GM19467 (cell line): ENCODE measurements around the gene CTBP2.

ENCODE experiments used
- ATAC-seq: cut with Tn5 transposase; IDR thresholded peaks from one replicate; pipeline ENCODE4 v1.9.1; 2021; ENCODE audit warnings: mild to moderate bottlenecking, moderate library complexity; ENCODE audit not compliant: unreplicated experiment

CTBP2 gene

DNA sequence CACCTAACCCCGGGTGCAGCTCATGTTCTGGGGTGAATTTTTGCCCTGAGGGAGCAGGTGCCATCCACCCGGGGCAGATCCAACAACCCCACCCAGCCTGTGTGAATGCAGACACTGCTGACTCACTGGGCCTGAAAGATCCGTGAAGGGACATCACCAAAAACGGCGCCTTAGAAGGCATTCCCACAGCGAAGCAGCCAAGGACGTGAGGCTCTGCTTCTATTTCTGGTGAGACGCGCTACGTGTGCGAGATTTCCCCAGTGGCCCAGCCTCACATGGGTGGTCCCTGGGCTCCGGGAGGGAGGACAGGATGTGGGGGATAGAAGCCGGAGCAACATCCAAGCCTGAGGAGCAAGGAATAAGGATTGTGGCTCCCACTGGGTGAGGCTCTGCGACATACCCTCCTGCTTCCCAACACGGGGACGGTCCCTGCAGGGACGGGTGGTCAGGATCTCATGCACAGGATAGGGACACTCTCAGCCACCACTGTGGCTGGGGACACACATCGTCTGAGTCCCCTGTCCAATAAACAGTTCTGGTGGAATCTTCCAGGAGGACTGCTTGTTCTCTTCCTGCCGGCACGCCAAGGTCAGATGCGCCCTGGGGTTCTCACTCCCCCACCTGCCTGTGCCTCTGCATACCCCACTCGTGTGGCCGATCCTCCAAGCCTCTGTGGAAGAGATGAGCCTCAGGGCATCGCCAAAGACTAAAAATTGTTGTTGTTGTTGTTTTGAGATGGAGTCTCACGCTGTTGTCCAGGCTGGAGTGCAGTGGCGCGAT, 148.2 kb downstream of the CTBP2 start:
- ATAC-seq: no peak

GRCh38 chr10:125011171-125011925, 149.0 kb downstream of the CTBP2 start:
- no peak for ATAC-seq

GRCh38 chr10:125010362-125010761, 150.0 kb downstream of the CTBP2 start:
- ATAC-seq: no peak

DNA sequence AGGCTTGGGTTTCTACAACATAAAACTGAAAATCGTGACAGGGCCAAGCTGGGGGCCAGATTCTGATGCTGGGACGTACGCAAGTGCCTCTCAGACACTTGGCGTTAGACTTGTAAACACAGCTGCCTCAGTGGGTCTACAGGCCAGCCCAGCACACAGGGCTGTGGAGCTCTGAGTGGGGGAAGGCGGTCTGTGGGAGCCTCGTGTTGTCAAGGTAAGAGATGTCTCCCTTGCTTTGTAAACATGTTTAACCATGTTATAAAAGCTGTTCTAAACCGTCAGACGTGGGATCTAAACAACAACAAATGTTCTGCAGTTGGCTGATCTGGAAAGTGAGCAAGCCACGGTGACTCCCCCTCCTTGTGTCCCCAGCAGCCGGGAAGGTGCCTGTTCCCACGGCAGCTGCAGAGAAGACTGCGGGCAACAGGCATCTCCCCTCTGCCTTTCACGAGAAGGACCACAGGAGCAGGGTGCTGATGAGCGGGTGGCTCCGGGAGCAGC, 150.7 kb downstream of the CTBP2 start:
- ATAC-seq: no peak

DNA sequence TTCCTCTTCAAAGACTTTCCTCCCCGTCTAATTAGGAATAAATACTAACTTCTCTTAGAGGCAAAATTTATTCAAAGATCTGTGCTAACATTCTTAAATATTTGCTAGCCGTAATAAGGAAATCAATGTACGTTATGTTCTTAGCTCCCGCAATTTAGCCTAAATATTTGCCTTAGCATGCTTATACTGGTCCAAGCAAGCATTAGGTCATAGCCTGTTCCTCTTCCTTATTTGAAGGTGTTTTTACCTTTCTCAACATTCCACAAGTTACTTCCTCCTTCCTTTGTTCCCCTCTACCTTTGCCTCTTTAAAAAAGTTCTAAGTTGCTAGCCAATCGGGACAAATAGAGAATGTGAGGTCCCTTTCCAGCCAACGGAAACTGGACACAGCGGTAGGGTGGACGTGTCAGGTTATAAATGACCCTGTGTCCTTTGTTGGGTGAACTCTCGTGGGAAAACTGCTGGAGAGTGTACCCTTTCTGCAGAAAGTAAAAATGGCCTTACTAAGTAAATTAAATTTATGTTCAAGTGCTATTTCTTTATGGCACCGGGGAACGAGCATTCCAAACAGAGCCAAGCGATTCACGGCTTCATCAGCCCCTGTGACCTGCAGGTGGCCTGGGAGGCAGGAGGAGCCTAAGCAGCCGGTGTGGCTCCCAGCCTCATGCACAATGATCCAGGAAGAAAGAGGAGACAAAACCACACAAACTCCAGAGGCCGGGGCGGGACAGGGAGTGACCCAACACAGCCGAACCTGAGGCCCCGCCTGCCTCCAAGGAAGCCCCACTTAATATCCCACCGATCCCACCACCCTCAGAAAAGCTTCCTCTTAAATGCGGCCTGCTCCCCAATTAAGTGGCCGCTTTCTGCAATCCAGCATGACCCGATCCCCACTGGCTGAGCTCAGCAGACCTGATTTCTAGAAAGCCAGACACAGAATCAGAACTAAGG, 151.4 kb downstream of the CTBP2 start:
- ATAC-seq: no peak

DNA sequence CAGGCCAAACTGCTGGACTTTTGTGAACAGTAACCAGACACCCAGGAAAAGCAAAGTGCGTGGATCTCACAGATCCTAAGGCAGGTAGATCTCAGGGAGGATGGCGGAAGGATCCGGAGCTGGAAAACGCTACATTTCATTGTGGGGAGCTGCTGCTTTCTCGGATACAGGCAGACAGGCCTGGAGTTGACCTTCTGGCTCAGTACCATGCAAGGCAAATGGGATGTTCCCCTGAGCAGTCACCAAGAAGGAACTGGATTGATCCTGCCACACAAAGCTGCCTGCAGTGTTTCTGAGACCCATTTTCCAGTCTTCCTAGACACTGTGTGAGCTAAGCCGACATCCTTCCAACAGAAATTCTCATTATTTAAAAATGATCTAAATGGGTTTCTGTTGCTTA, 152.9 kb downstream of the CTBP2 start:
- ATAC-seq: no peak

- no peak for ATAC-seq
Measured at GRCh38 chr10:125006921-125007426, 153.4 kb downstream of the CTBP2 start.

DNA sequence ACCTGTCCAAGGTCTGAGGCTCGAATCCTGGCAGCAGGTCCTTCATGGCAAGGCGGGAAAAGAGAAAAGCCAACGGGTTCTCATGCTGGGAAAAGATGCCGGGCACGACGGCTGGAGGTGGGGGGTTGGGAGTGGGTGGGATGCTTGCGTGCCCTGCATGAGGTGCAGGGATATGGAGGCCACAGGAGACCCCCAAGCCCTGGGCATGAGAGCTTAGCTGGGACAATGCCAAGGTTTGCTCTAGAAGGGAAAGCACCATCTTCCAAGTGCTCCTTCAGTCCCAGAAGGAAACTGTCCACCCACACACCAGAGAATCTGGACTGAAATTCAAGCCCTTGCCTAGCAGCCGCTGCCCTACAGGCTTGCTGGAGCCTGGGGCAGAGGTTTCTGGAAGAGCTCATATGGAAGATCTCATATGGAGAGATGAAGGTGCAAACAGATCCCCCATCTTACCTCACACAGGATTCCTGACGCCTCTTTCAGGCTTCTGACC, 154.1 kb downstream of the CTBP2 start:
- no peak for ATAC-seq

DNA sequence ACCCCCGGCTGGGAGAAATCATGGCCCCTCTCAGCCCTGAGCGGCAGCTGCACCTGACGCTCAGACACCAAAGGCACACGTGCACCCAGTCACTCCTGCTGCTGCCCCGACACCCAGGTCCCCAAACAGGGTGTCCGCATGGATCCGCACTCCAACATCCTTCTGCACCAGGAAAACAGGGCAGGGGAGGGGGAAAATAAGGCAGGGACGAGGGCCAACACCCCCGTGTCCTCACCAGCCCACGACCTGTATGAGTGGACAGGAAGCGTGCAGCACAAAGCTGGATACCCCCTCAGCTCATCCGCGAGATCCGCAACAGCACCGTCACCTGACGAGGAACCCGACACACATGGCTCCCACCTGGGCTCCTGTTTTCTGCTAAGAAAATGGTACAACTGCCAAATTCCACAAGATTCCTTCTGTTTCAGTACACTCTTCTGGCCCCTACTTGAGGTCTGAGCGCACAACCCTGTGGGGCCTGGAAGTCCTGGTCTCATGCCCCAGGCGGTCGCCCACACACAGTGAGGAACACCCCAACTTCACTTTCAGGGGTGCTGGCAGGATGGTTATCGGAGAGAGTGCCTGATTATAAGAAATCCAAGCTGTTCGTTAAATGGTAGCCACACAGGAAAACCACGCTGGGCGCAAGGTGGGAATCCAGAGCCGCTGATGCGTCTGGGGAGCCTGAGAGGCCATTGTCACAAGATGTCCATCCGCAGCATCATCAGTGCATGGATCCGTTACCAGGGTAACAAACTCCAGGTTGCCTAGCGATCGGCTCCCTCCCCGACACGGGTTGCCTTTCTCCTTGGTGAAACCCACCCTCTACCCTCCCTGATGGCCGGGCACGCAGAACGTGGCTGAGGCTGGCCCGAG, 154.8 kb downstream of the CTBP2 start:
- no peak for ATAC-seq

DNA sequence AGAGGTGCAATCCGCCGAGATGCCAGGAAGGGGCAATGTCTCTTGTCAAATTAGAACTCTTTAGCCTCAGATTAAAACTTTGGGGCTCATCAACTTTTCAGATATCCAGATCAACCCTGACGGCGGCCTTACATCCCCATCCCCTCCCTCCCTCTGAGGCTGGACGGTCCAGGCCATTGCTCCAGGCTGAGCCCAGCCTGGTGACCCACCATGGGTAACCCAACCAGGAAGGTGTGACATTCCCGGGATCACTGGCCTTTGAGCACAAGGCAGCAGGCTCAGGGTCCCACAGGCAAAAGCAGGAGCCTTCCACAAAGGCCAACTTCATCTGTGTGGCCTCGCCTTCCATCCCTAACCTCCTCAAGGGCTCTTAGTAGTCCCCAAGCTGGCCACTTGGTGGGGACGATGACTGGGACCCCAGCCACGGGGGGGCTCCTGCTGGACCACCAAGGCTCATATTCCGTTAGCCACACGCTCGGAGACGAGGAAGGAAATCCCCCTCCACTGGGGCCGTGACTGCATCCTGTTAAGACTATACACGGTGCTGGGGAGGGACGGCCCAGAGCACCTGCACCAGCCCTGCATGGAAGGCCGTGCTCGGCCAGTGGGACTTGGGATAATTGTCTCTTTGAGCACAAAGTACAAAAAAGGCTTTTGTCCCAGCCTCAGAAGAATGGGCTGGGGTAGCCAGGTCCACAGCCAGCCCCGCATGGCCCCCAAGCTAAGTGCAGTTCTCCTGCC, 155.6 kb downstream of the CTBP2 start:
- no peak for ATAC-seq

- no peak for ATAC-seq
Measured at GRCh38 chr10:125003901-125004467, 156.4 kb downstream of the CTBP2 start.

- no peak for ATAC-seq
Measured at GRCh38 chr10:125003146-125003900, 157.0 kb downstream of the CTBP2 start.

GRCh38 chr10:125002423-125003145, 157.8 kb downstream of the CTBP2 start:
- ATAC-seq: no peak

DNA sequence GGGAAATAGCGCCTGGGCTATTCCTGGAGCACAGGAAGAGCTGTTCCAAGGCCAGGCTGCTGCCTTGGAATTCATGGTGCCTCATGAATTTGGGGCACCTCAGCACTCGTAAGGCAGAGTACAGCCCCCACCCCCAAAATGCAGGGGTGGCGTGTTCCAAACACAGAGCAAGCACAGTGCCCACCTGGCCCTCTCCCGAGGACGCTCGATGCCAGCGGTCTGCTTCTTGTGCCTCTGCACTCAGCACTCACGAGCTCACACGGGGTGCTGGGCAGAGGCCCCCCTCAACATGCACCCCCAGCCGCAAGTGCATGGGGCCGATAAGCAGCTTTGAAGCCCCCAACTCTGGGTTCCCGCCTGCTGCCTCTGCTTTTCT, 158.3 kb downstream of the CTBP2 start:
- ATAC-seq: no peak

- ATAC-seq: no peak
Measured at GRCh38 chr10:125001313-125002046, 158.9 kb downstream of the CTBP2 start.
